Activated CD8-positive, alpha-beta memory T cell treated with anti-CD3 and anti-CD28 coated beads, Interleukin-2, amount 50 U/mL, for 48 hours (primary cell): ENCODE data around the gene ACHE.
"Not testable (repeated sequence)": the region's sequence is repeated elsewhere in the genome, so short reads cannot be mapped to it uniquely, and the experiment has no call there.

Experiments
- DNase-seq: peaks from one replicate; pipeline ENCODE4 v3.0.0-alpha.2; 2020

Gene ACHE

GRCh38 chr7:100860702-100861615, 34.7 kb downstream of the ACHE start:
- no peak for DNase-seq

DNA sequence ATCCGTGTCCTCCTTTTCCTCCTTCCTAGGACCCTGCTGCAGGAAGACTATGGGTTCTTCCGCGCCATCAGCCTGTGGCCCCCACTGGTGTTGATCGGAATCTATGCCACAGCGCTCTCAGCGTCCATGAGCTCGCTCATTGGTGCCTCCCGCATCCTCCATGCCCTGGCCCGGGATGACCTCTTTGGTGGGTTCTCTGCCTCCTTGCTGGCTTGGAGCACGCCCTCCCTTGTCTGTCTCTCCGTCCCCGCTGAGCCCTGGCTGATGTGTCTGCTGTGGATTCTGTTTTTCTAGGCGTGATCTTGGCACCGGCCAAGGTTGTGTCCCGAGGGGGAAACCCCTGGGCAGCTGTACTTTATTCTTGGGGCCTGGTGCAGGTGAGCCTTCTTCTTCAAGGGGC, 35.8 kb downstream of the ACHE start:
- no peak for DNase-seq

GRCh38 chr7:100856871-100857282, 38.8 kb downstream of the ACHE start:
- DNase-seq = no peak

DNA sequence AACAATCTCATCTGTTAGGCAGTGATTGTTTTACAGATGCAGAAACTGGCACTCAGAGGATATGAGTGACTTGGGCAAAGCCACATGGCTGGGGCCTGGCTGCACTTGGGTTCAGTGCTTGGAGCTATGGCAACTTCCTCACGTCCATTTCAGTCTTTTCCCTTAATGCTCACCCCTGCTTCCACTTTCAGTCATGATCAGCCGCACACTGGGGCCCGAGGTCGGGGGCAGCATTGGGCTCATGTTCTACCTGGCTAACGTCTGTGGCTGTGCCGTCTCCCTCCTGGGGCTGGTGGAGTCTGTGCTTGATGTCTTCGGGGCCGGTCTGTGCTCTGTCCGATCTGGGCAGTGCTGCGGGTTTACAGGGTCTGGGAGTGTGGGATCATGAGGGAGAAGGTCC, 40.2 kb downstream of the ACHE start:
- no peak for DNase-seq

GRCh38 chr7:100854899-100855298, 40.8 kb downstream of the ACHE start:
- DNase-seq = not testable (repeated sequence)

DNA sequence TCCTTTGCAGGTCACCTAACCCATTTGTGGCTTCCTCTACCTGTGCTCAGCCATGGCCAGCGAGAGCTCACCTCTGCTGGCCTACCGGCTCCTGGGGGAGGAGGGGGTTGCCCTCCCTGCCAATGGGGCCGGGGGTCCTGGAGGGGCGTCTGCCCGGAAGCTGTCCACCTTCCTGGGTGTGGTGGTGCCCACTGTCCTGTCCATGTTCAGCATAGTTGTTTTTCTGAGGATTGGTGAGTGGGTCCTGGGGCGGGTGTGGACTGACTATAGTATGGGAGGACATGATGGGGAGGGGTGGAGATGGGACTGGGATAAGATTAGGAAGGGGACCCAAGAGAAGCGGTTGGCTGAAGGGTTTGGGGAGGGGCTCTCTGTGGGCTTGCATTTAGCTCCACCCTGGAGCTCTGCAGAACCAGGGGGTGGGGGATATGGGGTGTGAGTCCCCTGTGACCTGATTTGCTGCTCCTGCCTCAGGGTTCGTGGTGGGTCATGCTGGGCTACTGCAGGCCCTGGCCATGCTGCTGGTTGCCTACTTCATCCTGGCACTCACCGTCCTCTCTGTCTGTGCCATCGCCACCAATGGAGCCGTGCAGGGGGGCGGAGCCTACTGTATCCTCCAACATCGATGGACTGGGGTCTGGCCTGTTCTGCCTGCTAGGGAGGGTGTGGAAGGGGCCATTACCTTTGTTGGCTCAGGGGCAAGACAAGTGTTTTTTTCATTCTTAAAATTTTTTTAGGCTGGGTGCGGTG, 41.4 kb downstream of the ACHE start:
- DNase-seq = no peak

DNA sequence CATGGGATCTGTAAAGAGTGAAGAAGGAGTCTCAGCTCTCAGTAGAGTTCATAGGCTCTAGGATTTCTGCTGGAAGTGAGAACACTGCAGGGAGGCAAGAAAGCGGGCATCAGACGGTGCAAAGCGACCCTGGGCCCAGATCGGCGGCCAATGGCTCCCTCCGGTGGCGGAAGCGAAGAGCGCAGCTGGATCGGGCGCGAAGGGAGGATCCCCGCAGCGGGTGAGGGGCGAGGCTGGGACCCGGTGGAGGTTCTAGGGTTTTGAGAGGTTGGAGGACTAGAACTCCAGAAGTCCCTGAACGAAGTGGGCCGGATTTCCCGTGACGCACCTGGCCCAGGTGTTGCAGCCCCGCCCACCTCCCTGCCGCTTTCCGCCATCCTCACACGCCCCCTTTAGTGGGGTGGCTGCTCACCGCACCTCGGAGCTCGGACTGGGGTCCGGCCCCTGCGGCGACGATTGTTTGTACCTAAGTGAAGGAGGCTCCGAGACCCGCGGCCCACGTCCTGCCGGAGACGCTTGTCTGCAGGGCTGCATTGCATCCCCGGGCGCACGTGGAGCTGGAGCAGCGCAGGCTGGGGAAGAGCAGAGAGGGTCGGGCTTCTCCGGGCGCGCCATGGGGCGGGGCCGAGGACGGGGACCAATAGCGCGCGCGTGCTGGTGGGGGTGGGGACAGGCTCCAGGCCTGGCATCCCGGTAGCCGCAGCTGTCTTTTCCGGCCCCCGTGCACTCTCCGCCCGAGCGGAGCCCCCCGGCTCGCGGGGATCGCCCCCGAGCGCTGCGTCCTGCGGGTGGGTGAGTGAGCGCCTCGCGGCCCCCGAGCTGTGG, 43.4 kb downstream of the ACHE start, which contains the start of gene SLC12A9:
TSS of gene SLC12A9 (plus strand) at position 666 of the 825 bp plus-strand sequence. CDS start 1,485 bp downstream, outside the sequence.
- DNase-seq = peak; percentile 92

- DNase-seq = no peak
Measured at GRCh38 chr7:100847360-100847759, 48.3 kb downstream of the ACHE start.

DNA sequence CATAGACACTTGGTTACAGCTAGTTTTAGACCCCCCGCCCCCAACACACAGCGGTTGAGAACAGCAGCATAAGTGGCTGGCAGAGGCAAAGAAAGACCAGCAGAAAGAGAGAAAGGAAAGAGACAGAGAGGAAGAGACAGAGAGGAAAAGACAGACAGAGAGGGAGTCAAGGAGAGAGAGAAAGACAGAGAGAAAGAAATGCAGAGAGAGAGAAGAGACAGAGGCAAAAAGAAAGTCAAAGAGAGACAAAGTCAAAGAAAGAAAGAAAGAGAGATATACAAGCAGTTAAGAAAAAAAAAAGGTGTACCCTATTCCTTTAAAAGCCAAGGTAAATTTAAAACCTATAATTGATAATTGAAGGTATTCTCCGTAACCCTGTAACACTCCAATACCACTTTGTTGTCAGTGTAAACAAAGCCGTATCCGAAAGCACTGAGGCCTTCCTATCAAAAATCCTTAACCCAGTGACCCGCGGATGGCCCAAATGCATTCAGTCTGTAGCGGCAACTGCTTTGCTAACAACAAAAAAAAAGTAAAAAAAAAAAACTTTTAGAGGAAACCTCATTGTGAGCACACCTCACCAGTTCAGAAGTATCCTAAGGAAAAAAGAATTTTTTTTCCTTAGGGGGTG, 55.1 kb downstream of the ACHE start:
- DNase-seq = no peak
